Cardiac septum (tissue), 1 donor: Measurements from ENCODE around the gene ALDH1L1. TPM values are rescaled to one million over a fixed set of nuclear protein-coding genes. Genes with fewer than 3 reads are reported as not detected.

Experiments used
- DNase-seq: peaks from one replicate; pipeline ENCODE4 v3.0.0-alpha.2; 2020; ENCODE audit warnings: low spot score
- intact Hi-C: fragments of 100-400 bp; cut with DNase I; formaldehyde crosslinking; loops from one replicate; pipeline ENCODE4 v1.14.0; 2022
- total RNA-seq: library from RNA; stranded (reverse); fragmentation: NEBNext Ultra II Directional; extraction: Animal tissue kit (Norgen Biotek cat#: 25700); gene quantifications from one replicate; pipeline ENCODE4 v1.2.1, GENCODE V29; 2021
- donor health status: DM: no; HTN: no; CAD: no.

ALDH1L1 gene
- total RNA-seq, 1 donor from 2014 or later = 26.8 TPM

GRCh38 chr3:126137490-126138130 lies 42.8 kb downstream of the ALDH1L1 start:
- peak; percentile 58 for DNase-seq
- intact Hi-C loops = no loop called here

- DNase-seq = peak; percentile 74
- intact Hi-C loops = no loop called here
Measured at GRCh38 chr3:126136428-126137220, 43.8 kb downstream of the ALDH1L1 start.

GRCh38 chr3:126135406-126136076 lies 44.8 kb downstream of the ALDH1L1 start:
- intact Hi-C loops = loop anchor here (2.0 kb wide), 1 partner anchor 63 kb away; no protein-coding TSS in a partner anchor

GRCh38 chr3:126135071-126135405 lies 45.3 kb downstream of the ALDH1L1 start:
- intact Hi-C loops = loop anchor here (2.0 kb wide), 1 partner anchor 64 kb away; no protein-coding TSS in a partner anchor
- peak; percentile 68 for DNase-seq

More at GRCh38 chr3:126135406-126136076, 44.8 kb downstream of the ALDH1L1 start:
- DNase-seq = peak; percentile 63

- DNase-seq = peak; percentile 74
Measured at GRCh38 chr3:126134219-126134975, 46.0 kb downstream of the ALDH1L1 start.

GRCh38 chr3:126133606-126134005 lies 46.8 kb downstream of the ALDH1L1 start:
- intact Hi-C loops = loop anchor here (1.0 to 2.0 kb wide), 2 partner anchors 65 to 256 kb away; no protein-coding TSS in a partner anchor
- DNase-seq = peak; percentile 43

More at GRCh38 chr3:126134219-126134975, 46.0 kb downstream of the ALDH1L1 start:
- intact Hi-C loops = loop anchor here (1.0 to 2.0 kb wide), 2 partner anchors 64 to 255 kb away; no protein-coding TSS in a partner anchor

GRCh38 chr3:126132751-126133511 lies 47.5 kb downstream of the ALDH1L1 start:
- DNase-seq = peak; percentile 51
- intact Hi-C loops = no loop called here

- DNase-seq = peak; percentile 69
- intact Hi-C loops = no loop called here
Measured at GRCh38 chr3:126131881-126132750, 48.3 kb downstream of the ALDH1L1 start.

GRCh38 chr3:126130981-126131745 lies 49.2 kb downstream of the ALDH1L1 start:
- intact Hi-C loops = no loop called here

GRCh38 chr3:126130081-126130855 lies 50.1 kb downstream of the ALDH1L1 start:
- intact Hi-C loops = no loop called here
- DNase-seq = peak; percentile 64

More at GRCh38 chr3:126130981-126131745, 49.2 kb downstream of the ALDH1L1 start:
- peak; percentile 75 for DNase-seq

GRCh38 chr3:126129398-126129891 lies 50.9 kb downstream of the ALDH1L1 start:
- intact Hi-C loops = no loop called here
- DNase-seq = peak; percentile 75

- peak; percentile 71 for DNase-seq
- intact Hi-C loops = no loop called here
Measured at GRCh38 chr3:126128504-126129397, 51.6 kb downstream of the ALDH1L1 start.

- intact Hi-C loops = no loop called here
- peak; percentile 63 for DNase-seq
Measured at GRCh38 chr3:126127904-126128303, 52.5 kb downstream of the ALDH1L1 start.

- DNase-seq = peak; percentile 67
- intact Hi-C loops = no loop called here
Measured at GRCh38 chr3:126127452-126127851, 52.9 kb downstream of the ALDH1L1 start.

- DNase-seq = peak; percentile 66
- intact Hi-C loops = no loop called here
Measured at GRCh38 chr3:126126811-126127431, 53.5 kb downstream of the ALDH1L1 start.
